PC-3 (cell line): Measurements from ENCODE around the gene MKI67. TPM values are rescaled to one million over a fixed set of nuclear protein-coding genes. Genes with fewer than 3 reads are reported as not detected.

Source experiments
- ATAC-seq: fragments of 200-7000 bp; cut with Tn5 transposase; 2 replicates; pipeline ENCODE4 v1.9.1; 2020; ENCODE audit warnings: mild to moderate bottlenecking, moderate library complexity
- BruUV-seq: library from RNA; stranded (reverse); fragments of 400-500 nt; replicated peaks from 2 replicates; lab custom pipeline; 2021; lab: Mats Ljungman, UMichigan
- CTCF ChIA-PET: fragments of 300-600 bp; sonication (Branson Sonifier 250); formaldehyde crosslinking; loops from one replicate; lab custom pipeline; 2022; ENCODE audit warnings: antibody characterized with exemption; lab: Charles Lee
- POLR2A ChIA-PET: fragments of 300-600 bp; sonication (Branson Sonifier 250); formaldehyde crosslinking; loops from one replicate; lab custom pipeline; 2022; ENCODE audit warnings: antibody characterized with exemption; ENCODE audit not compliant: unreplicated experiment; lab: Charles Lee
- DNase-seq: peaks from one replicate; pipeline ENCODE4 v3.0.0-alpha.2; 2015
- H2AFZ ChIP-seq: fragments of 300-600 bp; sonication (generic); 2 replicates; pipeline ENCODE4 v1.6.0; 2016; ENCODE audit warnings: antibody characterized with exemption, low read length
- H3F3A ChIP-seq: fragments of 300-600 bp; sonication (generic); one replicate; pipeline ENCODE4 v1.6.0; 2017; ENCODE audit warnings: antibody characterized with exemption, low read length, control low read depth, mild to moderate bottlenecking; ENCODE audit not compliant: unreplicated experiment
- H3K27ac ChIP-seq: fragments of 300-600 bp; sonication (generic); 2 replicates; pipeline ENCODE4 v1.5.1; 2016; ENCODE audit warnings: mild to moderate bottlenecking, low read length
- H3K27me3 ChIP-seq: fragments of 300-600 bp; sonication (generic); 2 replicates; pipeline ENCODE4 v1.6.1; 2016; ENCODE audit warnings: low read length, mixed read lengths
- H3K36me3 ChIP-seq: fragments of 300-600 bp; sonication (generic); 2 replicates; pipeline ENCODE4 v1.6.1; 2016; ENCODE audit warnings: low read depth, mixed run types, low read length, mixed read lengths
- H3K4me1 ChIP-seq: fragments of 300-600 bp; sonication (generic); 2 replicates; pipeline ENCODE4 v1.5.1; 2016; ENCODE audit warnings: low read length; ENCODE audit not compliant: insufficient read depth
- H3K4me2 ChIP-seq: fragments of 300-600 bp; sonication (generic); 2 replicates; pipeline ENCODE4 v1.6.0; 2016; ENCODE audit warnings: low read length
- H3K4me3 ChIP-seq: fragments of 300-600 bp; sonication (generic); 2 replicates; pipeline ENCODE4 v1.5.1; 2016; ENCODE audit warnings: mild to moderate bottlenecking, low read length, mixed read lengths
- H3K79me2 ChIP-seq: fragments of 300-600 bp; sonication (generic); 2 replicates; pipeline ENCODE4 v1.6.1; 2017; ENCODE audit warnings: low read length, mixed read lengths
- H3K9ac ChIP-seq: fragments of 300-600 bp; sonication (generic); 2 replicates; pipeline ENCODE4 v1.6.0; 2016; ENCODE audit warnings: mild to moderate bottlenecking, low read length
- H3K9me2 ChIP-seq: fragments of 300-600 bp; sonication (generic); replicated peaks from 2 replicates; pipeline ENCODE4 v1.6.1; 2016; ENCODE audit warnings: mixed run types, low read length, mixed read lengths
- H3K9me3 ChIP-seq: fragments of 300-600 bp; sonication (generic); 2 replicates; pipeline ENCODE4 v1.6.1; 2016; ENCODE audit warnings: low read length, mixed read lengths
- H4K20me1 ChIP-seq: fragments of 300-600 bp; sonication (generic); 2 replicates; pipeline ENCODE4 v1.6.1; 2016; ENCODE audit warnings: low read length, mixed read lengths
- CTCF ChIP-seq: fragments of 300-600 bp; sonication (generic); conservative IDR thresholded peaks from 2 replicates; pipeline ENCODE4 v1.5.1; 2017; ENCODE audit warnings: antibody characterized with exemption, low read depth, mild to moderate bottlenecking, low read length
- EZH2 ChIP-seq: fragments of 300-600 bp; sonication (generic); IDR thresholded peaks from one replicate; pipeline ENCODE4 v1.6.1; 2017; ENCODE audit warnings: antibody characterized with exemption, mild to moderate bottlenecking, low read length; ENCODE audit not compliant: unreplicated experiment
- EZH2phosphoT487 ChIP-seq: fragments of 300-600 bp; sonication (generic); IDR thresholded peaks from 2 replicates; pipeline ENCODE4 v1.6.1; 2018; ENCODE audit warnings: mild to moderate bottlenecking, antibody characterized with exemption, low read length, borderline replicate concordance
- intact Hi-C: fragments of 100-400 bp; cut with micrococcal nuclease; formaldehyde crosslinking; loops from 2 replicates; pipeline ENCODE4 v1.9.0; 2023
- total RNA-seq: library from RNA; depleted of rRNA; stranded (reverse); fragments of >200 nt; gene quantifications from 2 replicates; pipeline ENCODE4 v1.2.3, GENCODE V29; 2014

The MKI67 gene
- total RNA-seq, 1 experiment from 2014 or later = 66.0 TPM

- POLR2A ChIA-PET = no interaction called here
These were observed 1.3 kb downstream of the MKI67 start for GRCh38 chr10:128124813-128125403.

GRCh38 chr10:128123846-128124245, 2.4 kb downstream of the MKI67 start:
- POLR2A ChIA-PET = no interaction called here
- Histone ChIP-seq H3K4me3 (peak overlapping the region; percentile 77), H3K36me3 (peaks cover 42% of the 10 kb centered on the region), H2AFZ (no peak overlapping the region), H3K9me2 (no peaks in the 10 kb centered on the region), H3K4me2 (peak overlapping the region; percentile 98), H4K20me1 (peaks cover 32% of the 10 kb centered on the region; the same call in 1 of the 2 replicates), H3K9ac (no peak overlapping the region), H3K79me2 (peaks cover 70% of the 10 kb centered on the region), H3K9me3 (no peaks in the 10 kb centered on the region), H3K27ac (no peak overlapping the region), H3F3A (no peaks in the 10 kb centered on the region), H3K4me1 (peaks cover 26% of the 10 kb centered on the region), H3K27me3 (no peaks in the 10 kb centered on the region)
- CTCF ChIA-PET = no interaction called here
- ATAC-seq = no peak
- no TSS peak for BruUV-seq
- intact Hi-C loops = no loop called here
- TF ChIP-seq EZH2phosphoT487 (no peak), CTCF (no peak), EZH2 (no peak)
- no peak for DNase-seq

More at GRCh38 chr10:128124813-128125403, 1.3 kb downstream of the MKI67 start:
- peaks cover 59% of the 10 kb centered on the region for H3K79me2 ChIP-seq
- H3F3A ChIP-seq = no peaks in the 10 kb centered on the region
- H3K4me1 ChIP-seq = peaks cover 26% of the 10 kb centered on the region
- intact Hi-C loops = no loop called here
- ATAC-seq (peak; percentile 13), DNase-seq (peak; percentile 33)
- peak overlapping the region; percentile 98 for H3K4me2 ChIP-seq
- H4K20me1 ChIP-seq = peaks cover 31% of the 10 kb centered on the region; the same call in 1 of the 2 replicates
- peak overlapping the region; percentile 73; the same call in 1 of the 2 replicates for H2AFZ ChIP-seq
- H3K4me3 ChIP-seq = peak overlapping the region; percentile 77
- peak overlapping the region; percentile 97 for H3K9ac ChIP-seq
- TF ChIP-seq EZH2phosphoT487 (no peak), CTCF (no peak), EZH2 (no peak)
- peaks cover 32% of the 10 kb centered on the region for H3K36me3 ChIP-seq
- TSS peak; percentile 33 for BruUV-seq
- H3K9me3 ChIP-seq = no peaks in the 10 kb centered on the region
- CTCF ChIA-PET = no interaction called here
- H3K27me3 ChIP-seq = no peaks in the 10 kb centered on the region
- H3K9me2 ChIP-seq = no peaks in the 10 kb centered on the region
- no peak overlapping the region for H3K27ac ChIP-seq

- no TSS peak for BruUV-seq
These were observed 3.3 kb downstream of the MKI67 start for GRCh38 chr10:128122931-128123330.

More at GRCh38 chr10:128122931-128123330, 3.3 kb downstream of the MKI67 start:
- H3K27me3 ChIP-seq = no peaks in the 10 kb centered on the region
- DNase-seq (no peak), ATAC-seq (no peak)
- H4K20me1 ChIP-seq = peaks cover 38% of the 10 kb centered on the region; the same call in 1 of the 2 replicates
- peak overlapping the region; percentile 77 for H3K4me3 ChIP-seq
- intact Hi-C loops = no loop called here
- TF ChIP-seq CTCF (no peak), EZH2phosphoT487 (no peak), EZH2 (no peak)
- CTCF ChIA-PET = no interaction called here
- peak overlapping the region; percentile 98 for H3K4me2 ChIP-seq
- H3F3A ChIP-seq = no peaks in the 10 kb centered on the region
- H3K4me1 ChIP-seq = peaks cover 26% of the 10 kb centered on the region
- H3K36me3 ChIP-seq = peaks cover 49% of the 10 kb centered on the region
- H3K9me3 ChIP-seq = no peaks in the 10 kb centered on the region
- peaks cover 77% of the 10 kb centered on the region for H3K79me2 ChIP-seq
- no peak overlapping the region for H3K27ac ChIP-seq
- H3K9me2 ChIP-seq = no peaks in the 10 kb centered on the region
- no peak overlapping the region for H2AFZ ChIP-seq
- POLR2A ChIA-PET = no interaction called here
- H3K9ac ChIP-seq = no peak overlapping the region
